Loucy (cell line): Measurements from ENCODE around the gene ADORA3.

ENCODE experiments used
- CTCF ChIP-seq: fragments of 200-600 bp; sonication (generic); conservative IDR thresholded peaks from 2 replicates; pipeline ENCODE4 v1.5.1; 2014; ENCODE audit warnings: mild to moderate bottlenecking, antibody characterized with exemption, low read length
- EZH2phosphoT487 ChIP-seq: fragments of 200-600 bp; IDR thresholded peaks from 2 replicates; pipeline ENCODE4 v1.6.1; 2018; ENCODE audit warnings: antibody characterized with exemption, mild to moderate bottlenecking, moderate library complexity, borderline replicate concordance

- no peak for TF ChIP-seq CTCF
- TF ChIP-seq EZH2phosphoT487, result no peak
Measured at GRCh38 chr1:111483166-111483565, 20.3 kb downstream of the ADORA3 start.
